ENCODE measurements around the gene GLRX. TPM values are rescaled to one million over a fixed set of nuclear protein-coding genes. Genes with fewer than 3 reads are reported as not detected.

The GLRX gene
- total and polyA plus RNA-seq, 12 donors, result 51.6 to 156 (median 111) TPM

DNA sequence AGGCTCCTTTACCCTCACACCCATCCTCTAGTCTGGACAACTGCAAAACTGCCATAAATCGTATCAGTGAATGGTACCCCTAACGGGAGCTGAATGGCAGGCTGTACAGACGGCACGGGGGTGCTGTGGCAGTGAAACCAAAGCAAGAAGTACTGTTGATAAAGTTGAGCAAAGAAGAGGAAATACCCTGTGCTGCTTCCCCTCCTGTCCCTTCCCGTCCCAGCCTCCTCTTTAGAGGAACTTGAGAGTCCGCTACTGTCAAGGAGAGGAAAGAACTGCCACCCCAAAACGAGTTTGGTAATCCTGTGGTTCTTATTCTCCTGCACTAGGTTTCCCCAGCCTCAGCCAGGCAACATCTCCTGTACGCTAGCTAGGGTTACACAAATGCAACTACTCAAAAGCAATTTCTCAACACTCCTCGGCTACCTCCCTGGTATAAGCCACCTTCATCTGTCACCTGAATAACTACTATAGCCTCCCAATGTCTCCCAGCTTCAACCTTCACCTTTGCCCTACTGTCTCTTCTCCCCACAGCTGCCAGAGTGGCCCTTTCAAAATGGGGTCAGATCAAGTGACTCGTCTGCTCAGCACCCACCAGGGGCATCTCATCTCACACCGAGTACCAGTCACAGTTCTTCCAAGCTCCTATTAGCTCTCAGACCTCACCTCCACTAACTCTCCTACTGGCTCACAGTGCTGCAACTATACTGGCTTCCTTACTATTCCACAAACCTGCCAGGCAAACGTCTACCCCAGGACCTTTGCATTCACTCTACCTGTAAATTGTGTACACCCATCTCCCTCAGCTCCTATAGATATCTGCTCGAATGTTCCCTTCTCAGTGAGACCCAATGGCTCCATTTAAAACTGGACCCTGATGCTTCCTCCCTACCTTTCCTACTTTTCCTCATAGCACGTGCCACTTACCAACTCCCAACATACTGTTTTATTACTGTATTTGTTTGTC, 4.1 kb downstream of the GLRX start:
- no peak for DNase-seq
- Histone ChIP-seq H3K27ac (peak overlapping the region; percentile 8 to 98 (median 64)), H3K27me3 (no peaks in the 10 kb centered on the region), H3K9me3 (no peaks in the 10 kb centered on the region), H3K36me3 (peaks cover 0 to 53% (median 18%) of the 10 kb centered on the region in 9 donors), H3K4me3 (peak overlapping the region in 9 of 10 donors; percentile 0 to 90 (median 26)), H3K4me1 (peaks cover 8 to 85% (median 63%) of the 10 kb centered on the region in 9 donors)
- TF ChIP-seq CTCF (IDR thresholded peaks at IDR 0.05), result no peak
- intact Hi-C loops (cut with DNase I), result no loop called here
- WGBS, 2 donors, result 50 to 53% methylated on average over 14 of the region's 14 CpGs
- peak in 6 of 8 donors; percentile 5 to 28 (median 10) for ATAC-seq

DNA sequence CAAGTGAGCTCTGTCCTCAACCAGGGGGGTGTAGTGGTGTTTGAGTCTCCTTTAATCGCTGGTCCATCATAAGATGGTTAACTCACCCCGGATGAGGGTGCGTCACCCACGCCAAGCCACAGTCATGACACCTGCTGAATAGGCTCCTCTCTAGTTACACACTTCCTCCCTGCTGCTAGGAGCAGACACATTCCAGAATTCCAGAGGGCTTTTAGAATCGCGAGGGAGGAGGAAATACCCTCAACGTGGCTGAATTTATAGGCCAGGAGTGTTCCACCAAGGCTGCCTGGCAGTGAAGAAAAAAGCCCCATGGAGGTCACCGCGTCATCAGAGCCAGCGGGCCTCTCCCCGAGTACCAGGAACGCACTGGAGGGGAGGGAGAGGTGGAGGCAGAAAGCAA, 5.1 kb downstream of the GLRX start:
- no peak for DNase-seq

DNA sequence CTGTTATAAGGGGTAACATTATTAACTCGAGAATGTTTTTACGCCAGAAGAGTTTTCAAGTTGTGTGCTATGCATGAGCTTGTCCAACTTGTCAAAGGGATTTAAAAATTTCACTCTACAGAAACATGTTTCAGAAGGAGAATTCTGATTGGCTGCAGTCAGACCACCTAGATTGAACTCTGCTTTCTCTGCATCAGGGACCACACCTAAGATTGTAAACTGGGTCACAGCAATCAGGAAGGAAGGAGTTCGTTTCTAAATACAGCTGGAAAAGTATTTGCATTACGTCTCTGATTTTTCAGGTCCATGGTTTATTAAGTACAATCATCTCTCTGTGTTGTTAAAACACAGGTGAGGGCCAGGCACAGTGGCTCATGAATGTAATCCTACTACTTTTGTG, 5.8 kb downstream of the GLRX start:
- 64 to 65% methylated on average over 4 of the region's 4 CpGs for WGBS, 2 donors
- H3K9me3 ChIP-seq, result no peaks in the 10 kb centered on the region
- TF ChIP-seq CTCF (IDR thresholded peaks at IDR 0.05), result no peak
- H3K36me3 ChIP-seq, result peaks cover 0 to 70% (median 21%) of the 10 kb centered on the region in 9 donors
- H3K27me3 ChIP-seq, result no peaks in the 10 kb centered on the region
- no peak for ATAC-seq
- intact Hi-C loops (cut with DNase I), result no loop called here
- H3K27ac ChIP-seq, result peak overlapping the region in 5 of 10 donors; percentile 36 to 98 (median 68)
- H3K4me1 ChIP-seq, result peaks cover 14 to 92% (median 70%) of the 10 kb centered on the region in 9 donors
- no peak for DNase-seq
- H3K4me3 ChIP-seq, result peak overlapping the region in 1 of 10 donors; percentile 90

More for the DNA sequence above, 5.1 kb downstream of the GLRX start:
- H3K27ac ChIP-seq, result peak overlapping the region in 9 of 10 donors; percentile 36 to 98 (median 67)
- peaks cover 11 to 86% (median 63%) of the 10 kb centered on the region in 9 donors for H3K4me1 ChIP-seq
- peak in 4 of 8 donors; percentile 24 to 47 (median 42) for ATAC-seq
- 38% methylated on average over 12 of the region's 12 CpGs for WGBS, 2 donors
- intact Hi-C loops (cut with DNase I), result no loop called here
- H3K4me3 ChIP-seq, result peak overlapping the region in 7 of 10 donors; percentile 3 to 90 (median 33)
- H3K27me3 ChIP-seq, result no peaks in the 10 kb centered on the region
- no peaks in the 10 kb centered on the region for H3K9me3 ChIP-seq
- peaks cover 0 to 63% (median 21%) of the 10 kb centered on the region in 9 donors for H3K36me3 ChIP-seq
- TF ChIP-seq CTCF (IDR thresholded peaks at IDR 0.05), result no peak

- no peaks in the 10 kb centered on the region for H3K27me3 ChIP-seq
- no peak overlapping the region for H3K4me3 ChIP-seq
- no peak for DNase-seq
- H3K36me3 ChIP-seq, result peaks cover 0 to 74% (median 21%) of the 10 kb centered on the region in 9 donors
- H3K27ac ChIP-seq, result peak overlapping the region in 2 of 10 donors; percentile 36 to 98
- no peak for TF ChIP-seq CTCF (IDR thresholded peaks at IDR 0.05)
- peaks cover 14 to 94% (median 68%) of the 10 kb centered on the region in 9 donors for H3K4me1 ChIP-seq
- 94% methylated on average over 8 of the region's 8 CpGs for WGBS, 2 donors
- intact Hi-C loops (cut with DNase I), result no loop called here
- no peaks in the 10 kb centered on the region for H3K9me3 ChIP-seq
- no peak for ATAC-seq
These were observed 6.2 kb downstream of the GLRX start for GRCh38 chr5:95816341-95816740.
